Bone marrow (tissue), 2 donors: ENCODE measurements around the gene ATG4D.

Experiments used
- DNase-seq, 2 donors: peaks; one replicate each; lab custom pipeline; 2025; lab: John Stamatoyannopoulos, UW

ATG4D gene

GRCh38 chr19:10543420-10544241 lies at the start of gene ATG4D:
Gene ATG4D (plus strand): TSS chr19:10543904. CDS start chr19:10544091, 187 bp downstream.
- DNase-seq, result peak; percentile 32 to 74

DNA sequence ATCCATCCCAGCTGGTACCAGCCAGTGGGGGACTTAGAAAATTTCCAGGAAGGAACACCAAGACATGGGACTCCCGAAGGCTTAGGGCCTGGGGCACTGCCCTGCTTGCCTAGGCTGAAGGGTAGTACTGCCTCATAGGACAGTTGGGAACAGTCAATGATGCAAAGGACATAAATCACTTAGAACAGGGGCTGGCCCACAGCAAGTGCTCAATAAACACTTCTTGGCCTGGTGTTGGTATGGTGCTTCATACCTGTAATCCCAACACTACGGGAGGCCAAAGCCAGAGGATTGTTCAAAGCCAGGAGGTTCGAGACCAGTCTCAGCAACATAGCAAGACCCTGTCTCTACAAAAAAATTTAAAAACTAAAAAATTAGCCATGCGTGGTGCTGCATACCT lies 46.3 kb upstream of the ATG4D start:
- DNase-seq, result no peak

- DNase-seq, result no peak
Measured at GRCh38 chr19:10499550-10500246, 44.0 kb upstream of the ATG4D start.

GRCh38 chr19:10500247-10500592 lies 43.5 kb upstream of the ATG4D start:
- DNase-seq, result no peak

- peak in 1 of 2 donors; percentile 66 for DNase-seq
Measured at GRCh38 chr19:10501971-10502523, 41.7 kb upstream of the ATG4D start.

DNA sequence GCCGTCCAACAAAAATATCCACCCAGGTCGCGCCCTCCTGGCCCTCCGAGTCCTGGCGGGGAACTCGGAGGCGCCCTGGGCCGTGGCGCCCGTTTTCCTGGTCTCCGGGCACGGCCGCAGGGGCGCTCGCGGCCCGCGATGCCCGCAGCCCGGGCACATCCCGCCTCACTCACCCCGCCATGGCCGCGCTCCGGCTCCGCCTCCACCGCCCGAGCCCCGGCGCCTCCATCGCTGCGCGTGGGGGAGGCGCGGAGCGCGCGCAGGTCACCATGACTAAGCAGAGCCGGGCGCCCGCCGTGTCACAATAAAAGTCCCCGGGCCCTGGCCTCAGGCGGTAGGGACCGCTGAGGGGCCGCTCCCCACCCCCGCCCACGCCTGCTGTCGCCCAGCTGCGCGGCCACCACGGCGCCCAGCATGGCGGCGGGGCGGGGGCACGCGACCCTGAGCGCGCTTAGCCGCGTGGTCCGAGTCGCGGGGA lies 41.1 kb upstream of the ATG4D start:
- peak; percentile 72 to 79 for DNase-seq

DNA sequence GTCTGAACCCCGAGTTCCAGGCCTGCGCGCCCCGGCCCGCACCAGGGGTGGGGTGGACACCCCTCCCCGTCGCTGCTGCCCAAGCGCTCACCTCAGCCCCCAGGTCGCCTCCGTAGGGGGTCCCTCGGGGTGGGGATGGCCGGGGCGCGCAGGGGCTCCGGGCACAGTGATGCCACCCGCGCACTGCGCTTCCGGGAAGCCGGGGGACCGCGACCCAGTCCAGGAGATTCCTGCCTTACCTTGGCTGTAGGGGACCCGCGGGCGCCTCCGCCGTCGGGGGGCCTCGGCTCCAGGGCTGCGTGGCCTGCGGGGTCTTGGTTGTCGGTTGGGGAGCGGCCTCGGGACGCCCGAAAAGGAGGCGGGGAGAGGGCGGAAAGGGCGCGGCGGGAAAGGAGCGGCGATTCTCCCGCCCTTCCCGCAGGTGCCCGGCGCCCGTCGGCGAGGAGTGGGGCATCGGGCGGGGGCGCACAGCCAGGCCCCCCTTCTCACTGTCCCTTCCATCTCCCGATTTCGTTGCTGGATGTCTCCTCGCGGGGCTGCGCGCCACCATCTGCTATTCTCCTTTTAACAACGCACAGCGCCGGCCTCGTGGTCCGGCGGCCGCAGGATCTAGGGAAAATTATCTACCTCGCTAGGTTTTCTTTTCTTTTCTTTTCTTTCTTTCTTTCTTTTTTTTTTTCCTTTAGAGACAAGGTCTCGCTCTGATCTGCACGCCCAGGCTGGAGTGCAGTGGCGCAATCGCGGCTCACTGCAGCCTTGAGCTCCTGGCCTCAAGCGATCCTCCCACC lies 40.5 kb upstream of the ATG4D start, which contains the start of gene KEAP1:
KEAP1 (minus strand) TSS at position 355 of the 788 bp plus-strand sequence. CDS start 3,323 bp downstream, outside the sequence.
- peak; percentile 13 to 25 for DNase-seq

DNA sequence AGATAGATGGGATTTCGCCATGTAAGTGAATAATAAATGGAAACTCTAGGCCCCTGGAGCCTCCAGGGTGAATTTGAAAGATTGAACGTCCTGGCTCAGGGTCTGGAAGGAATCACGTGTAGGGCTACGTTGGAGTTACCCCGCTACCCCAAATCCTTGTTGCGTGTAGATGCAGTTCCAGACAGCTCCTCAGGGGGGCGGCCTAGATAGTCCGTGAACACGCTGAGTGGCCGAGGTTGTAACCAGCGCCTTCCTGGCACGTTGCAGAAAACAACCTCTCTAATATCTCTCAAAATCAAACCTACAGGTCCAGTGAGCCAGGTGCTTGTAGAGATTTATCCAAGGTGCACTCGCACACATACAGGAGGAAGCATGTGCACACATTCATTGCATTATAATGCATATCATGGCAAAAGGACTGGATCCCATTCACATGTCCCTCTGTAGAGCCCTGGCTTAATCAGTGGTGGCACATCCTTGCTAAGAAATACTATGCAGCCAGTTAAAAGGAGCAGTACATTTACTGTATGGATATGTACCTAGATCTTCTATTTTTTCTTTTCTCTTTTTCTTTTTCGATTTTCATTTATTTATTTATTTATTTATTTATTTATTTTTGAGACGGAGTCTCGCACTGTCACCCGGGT lies 38.0 kb upstream of the ATG4D start:
- DNase-seq, result peak; percentile 29 to 75

GRCh38 chr19:10508036-10508435 lies 35.7 kb upstream of the ATG4D start:
- DNase-seq, result no peak

GRCh38 chr19:10508707-10509106 lies 35.0 kb upstream of the ATG4D start:
- no peak for DNase-seq

GRCh38 chr19:10510301-10510802 lies 33.4 kb upstream of the ATG4D start:
- no peak for DNase-seq

DNA sequence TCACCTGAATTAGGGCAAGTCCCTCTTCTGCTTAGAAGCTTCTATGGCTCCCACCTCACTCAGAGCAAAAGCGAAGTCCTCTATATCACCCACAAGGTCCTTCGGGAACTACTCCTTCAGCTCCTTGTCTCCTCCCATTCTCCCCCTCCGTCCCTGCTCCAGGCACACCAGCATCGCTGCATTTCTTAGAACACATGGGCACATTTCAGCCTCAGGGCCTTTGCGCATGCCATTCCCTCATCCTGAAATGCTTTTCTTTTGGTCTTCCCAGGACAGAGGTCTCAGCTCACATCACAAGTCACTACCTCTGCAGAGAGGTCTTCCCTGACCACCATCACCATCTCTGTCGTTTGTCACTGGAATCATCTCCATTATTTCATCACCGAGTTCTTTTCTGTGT lies 30.5 kb upstream of the ATG4D start:
- no peak for DNase-seq

DNA sequence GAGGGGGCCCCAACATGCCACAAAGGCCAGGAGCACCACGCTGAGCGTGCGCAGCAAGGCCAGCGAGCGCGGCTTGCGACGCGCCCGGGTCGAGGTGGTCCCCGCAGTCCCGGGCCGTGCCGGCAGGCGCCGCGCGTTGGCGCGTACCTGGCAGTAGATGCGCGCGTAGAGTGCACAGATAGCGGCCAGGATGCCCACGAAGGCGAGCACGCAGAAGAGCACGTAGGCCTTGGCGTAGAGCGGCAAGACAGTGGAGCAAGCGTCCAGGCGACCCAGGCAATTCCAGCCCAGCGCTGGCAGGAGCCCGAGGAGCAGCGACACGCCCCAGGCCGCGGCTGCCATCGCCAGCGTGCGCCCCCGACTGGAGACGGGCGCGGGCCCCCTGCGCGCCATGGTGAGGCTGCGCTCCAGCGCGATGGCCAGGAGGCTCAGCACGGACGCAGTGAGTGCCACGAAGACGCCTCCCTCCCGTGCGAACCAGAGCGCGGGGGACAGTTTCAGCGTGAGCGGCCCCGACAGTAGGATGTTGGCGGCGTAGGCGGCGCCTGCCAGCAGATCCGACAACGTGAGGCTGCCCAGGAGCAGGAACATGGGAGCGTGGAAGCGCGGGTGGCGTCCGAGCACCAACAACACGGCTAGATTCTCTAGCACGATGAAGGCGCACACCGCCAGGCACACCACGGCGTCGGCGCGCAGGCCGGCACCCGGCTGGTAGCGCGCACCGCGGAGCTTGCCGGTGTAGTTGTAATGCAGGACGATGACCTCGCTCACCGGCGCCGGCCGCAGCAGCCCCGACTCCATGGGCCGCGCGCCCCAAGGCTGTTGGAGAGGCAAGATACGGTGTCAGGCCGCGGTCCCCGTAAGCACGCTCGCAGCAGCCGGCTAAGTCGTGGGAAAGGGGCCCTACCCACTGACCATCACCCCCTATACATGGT lies 29.2 kb upstream of the ATG4D start:
- DNase-seq, result no peak

DNA sequence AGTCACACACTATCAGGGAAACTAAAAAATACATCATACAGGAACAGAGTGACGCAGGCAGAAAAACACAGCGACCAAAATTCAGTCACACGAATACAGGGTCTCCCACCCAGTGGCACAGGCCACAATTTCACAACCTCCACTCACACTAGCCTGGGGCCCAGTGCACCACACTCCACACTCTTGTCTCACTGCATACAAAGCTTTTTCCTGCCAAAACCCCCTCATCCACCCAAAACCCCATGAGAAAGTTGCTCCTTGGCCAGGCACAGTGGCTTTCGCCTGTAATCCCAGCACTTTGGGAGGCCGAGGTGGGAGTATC lies 27.7 kb upstream of the ATG4D start:
- no peak for DNase-seq

DNA sequence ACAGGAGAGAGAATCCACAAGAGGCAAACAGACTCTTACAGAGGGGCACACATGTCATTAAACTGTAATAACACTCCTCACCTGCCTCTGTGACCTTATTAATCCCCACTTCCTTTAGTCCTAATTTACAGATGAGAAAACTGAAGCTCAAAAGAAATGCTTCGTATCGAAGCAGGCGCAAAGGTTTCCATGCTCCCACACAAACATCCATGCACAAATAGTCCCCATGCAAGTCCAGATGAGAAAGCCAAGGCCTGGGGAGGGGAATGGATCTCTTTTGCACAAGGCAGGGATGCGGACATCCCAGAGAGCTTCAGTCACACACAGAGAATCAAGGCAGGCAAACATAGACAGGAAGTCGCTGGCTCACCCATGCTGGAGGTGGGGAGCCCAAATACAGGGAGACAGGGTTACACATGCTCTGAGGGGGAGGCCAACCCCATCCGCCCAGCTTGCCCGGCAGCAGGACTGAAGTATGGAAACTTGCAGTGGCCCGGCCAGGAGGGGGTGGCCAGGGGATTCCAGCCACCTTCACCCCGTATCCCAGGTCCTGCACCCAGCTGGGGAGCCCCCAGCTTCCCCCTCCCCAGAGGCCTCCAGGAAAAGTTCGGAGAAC lies 26.9 kb upstream of the ATG4D start:
- no peak for DNase-seq

DNA sequence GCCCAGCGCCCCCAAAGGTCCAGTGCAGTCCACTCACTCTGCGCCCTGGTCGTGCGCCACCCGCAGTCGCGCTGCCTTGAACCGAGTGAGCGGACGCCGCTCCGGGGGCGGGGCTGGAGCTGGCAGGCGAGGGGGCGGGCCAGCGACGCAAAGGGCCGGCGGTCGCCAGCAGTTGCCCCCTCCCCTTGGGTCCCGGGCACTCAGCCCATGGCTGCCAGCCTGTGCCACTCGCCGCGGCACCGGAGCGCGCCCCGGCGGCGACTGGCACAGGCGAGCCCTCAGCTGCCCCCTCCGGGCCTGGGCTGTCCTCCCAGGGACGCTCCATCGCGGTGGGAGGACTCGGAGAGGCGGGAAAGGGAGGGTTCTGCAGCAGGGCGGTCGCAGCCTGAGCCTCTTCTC lies 26.3 kb upstream of the ATG4D start, which contains the start of gene S1PR5:
S1PR5 (minus strand) TSS at position 87 of the 399 bp plus-strand sequence. CDS start 2,436 bp downstream, outside the sequence.
- DNase-seq, result no peak

- DNase-seq, result no peak
Measured at GRCh38 chr19:10517760-10518443, 25.8 kb upstream of the ATG4D start.

- DNase-seq, result no peak
Measured at GRCh38 chr19:10518444-10519361, 25.0 kb upstream of the ATG4D start.
